GM21529 (cell line): ENCODE data around the gene TNF.
A peak's percentile ranks its signal among the peaks of the same experiment; 100 is the strongest.
"Not testable (repeated sequence)": the region's sequence is repeated elsewhere in the genome, so short reads cannot be mapped to it uniquely, and the experiment has no call there.

Experiments used
- ATAC-seq: cut with Tn5 transposase; IDR thresholded peaks from one replicate; pipeline ENCODE4 v1.9.1; 2021; ENCODE audit not compliant: unreplicated experiment

TNF gene

GRCh38 chr6:31587791-31588777 lies 12.7 kb downstream of the TNF start:
- no peak for ATAC-seq

- ATAC-seq: no peak
These were observed 13.7 kb downstream of the TNF start for GRCh38 chr6:31588871-31589650.

- not testable (repeated sequence) for ATAC-seq
These were observed 15.3 kb downstream of the TNF start for GRCh38 chr6:31590691-31591090.

DNA sequence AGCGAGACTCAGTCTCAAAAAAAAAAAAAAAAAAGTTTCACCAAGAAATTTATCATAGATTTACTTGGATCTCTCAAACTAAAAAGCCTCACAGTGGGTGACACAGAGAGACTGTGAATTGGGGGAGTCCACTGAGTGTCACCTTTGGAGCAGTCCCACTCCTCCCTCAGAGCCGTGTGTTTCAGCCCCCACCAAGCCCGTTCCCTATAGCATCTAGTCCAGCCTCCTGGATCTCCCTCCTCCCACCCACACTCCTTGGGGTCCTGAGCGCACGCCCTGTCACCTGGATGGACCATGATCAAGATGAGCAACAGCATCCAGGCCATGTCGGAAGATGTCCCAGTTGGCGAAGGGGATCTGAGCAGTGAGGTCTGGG lies 17.0 kb downstream of the TNF start:
- ATAC-seq: no peak

DNA sequence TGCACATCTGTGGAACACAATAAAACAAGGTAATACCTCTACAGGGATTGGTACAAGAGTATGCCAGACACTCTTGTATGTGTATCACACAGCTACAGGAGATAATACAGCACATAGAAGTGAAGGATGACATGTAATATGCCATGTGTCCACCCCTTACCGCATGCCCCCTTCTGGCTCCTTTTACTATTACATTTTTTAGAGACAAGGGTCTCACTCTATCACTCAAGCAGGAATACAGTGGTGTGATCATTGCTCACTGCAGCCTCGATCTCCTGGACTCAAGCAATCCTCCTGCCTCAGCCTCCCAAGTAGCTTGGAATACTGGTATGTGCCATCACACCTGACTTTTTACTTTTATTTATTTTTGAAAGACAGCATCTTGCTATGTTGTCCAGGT lies 21.6 kb downstream of the TNF start:
- no peak for ATAC-seq

DNA sequence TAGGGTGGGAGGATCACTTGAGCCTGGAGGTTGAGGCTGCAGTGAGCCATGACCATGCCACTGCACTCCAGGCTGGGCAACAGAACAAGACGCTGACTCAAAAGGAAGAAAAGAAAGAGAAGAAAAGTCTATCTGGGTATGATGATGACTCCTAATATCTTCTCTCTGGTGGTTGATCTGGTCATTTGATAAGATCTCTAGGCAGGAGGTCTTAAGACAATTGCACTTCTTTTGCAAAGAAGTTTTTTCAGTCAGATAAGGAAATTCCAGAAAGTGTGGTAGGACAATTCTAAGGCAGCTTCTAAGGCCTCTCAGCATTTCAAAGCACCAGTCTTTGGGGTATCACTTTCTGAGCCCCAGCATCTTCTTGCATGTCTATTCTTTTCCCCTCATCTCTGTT lies 32.0 kb downstream of the TNF start:
- no peak for ATAC-seq

GRCh38 chr6:31609519-31610406 lies 34.4 kb downstream of the TNF start:
- ATAC-seq: no peak

GRCh38 chr6:31610968-31611367 lies 35.6 kb downstream of the TNF start:
- no peak for ATAC-seq

DNA sequence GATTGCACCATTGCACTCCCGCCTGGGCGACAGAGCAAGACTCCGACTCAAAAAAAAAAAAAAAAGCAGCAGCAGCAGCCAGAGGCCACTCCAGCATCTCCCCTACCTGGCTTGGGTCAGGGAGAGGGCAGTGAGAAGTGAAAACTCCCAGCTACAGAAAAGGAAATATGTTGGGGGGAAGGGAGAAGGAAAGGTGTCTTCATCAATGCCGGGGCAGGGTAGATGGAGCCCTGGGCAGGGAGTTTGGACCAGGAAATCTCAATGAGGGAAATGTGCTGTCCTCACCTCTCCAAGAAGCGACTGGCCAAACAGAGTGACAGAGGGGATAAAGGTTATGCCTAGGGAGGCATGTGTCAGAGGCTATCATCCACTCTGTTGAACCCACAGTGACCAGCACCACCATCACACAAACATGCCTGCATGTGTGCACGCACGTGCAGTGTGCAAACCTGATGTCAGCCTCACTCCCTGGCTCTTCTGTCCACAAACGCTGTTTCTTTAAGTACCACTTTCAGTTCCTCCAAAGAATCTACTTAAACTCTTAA lies 38.8 kb downstream of the TNF start:
- ATAC-seq: no peak

DNA sequence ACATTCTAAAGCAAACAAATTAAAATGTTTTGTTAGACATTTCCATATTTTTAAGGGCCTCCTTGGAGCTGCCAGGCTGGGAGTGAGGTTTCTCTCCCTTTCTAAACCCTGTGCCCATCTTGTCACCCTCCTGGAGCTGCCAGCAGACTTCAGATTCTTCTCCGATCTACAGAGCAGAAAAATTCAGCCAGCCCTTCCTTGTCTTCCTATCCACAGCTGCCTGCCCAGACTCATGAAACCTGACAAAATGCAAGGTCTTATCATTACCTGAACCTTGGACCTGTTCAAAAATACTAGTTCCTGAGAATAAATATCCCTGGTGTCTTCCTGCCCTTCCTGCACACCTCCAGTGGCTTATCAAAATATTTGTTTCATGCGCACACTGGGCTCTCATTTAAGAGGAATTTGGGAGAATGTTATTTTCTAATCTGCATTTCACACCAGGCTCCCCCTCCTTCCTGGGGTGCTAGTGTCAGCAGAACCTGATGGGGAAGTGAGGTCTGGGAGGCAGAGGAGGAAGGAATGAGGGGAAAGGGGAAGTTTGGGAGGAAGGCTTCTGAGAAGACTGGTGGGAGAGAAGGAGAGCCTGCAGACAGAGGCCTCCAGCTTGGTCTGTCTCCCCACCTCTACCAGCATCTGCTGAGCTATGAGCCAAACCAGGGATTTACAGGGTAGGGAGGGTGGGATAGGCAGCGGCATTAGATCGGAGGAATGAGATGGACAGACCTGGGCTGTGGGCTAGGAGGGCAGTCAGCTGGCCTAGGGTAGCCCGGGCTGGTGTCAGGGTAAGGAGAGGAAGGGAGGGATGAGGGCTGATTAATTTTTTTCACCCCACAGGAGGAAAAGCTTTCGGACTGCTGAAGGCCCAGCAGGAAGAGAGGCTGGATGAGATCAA lies 39.6 kb downstream of the TNF start, which contains the start of gene AIF1:
TSS of gene AIF1 (plus strand) at position 551 of the 895 bp plus-strand sequence. CDS start at position 647, 96 bp downstream.
- ATAC-seq: no peak

- no peak for ATAC-seq
These were observed 40.4 kb downstream of the TNF start for GRCh38 chr6:31615748-31616147.

- ATAC-seq: no peak
These were observed 41.6 kb downstream of the TNF start for GRCh38 chr6:31617010-31617409.

GRCh38 chr6:31619805-31620585 lies 44.6 kb downstream of the TNF start:
- ATAC-seq: peak; percentile 77

GRCh38 chr6:31620586-31621319 lies 45.4 kb downstream of the TNF start, which contains the start of gene PRRC2A:
Gene PRRC2A (plus strand): TSS chr6:31620715. CDS start chr6:31622790, 2,075 bp downstream.
- ATAC-seq: peak; percentile 30

DNA sequence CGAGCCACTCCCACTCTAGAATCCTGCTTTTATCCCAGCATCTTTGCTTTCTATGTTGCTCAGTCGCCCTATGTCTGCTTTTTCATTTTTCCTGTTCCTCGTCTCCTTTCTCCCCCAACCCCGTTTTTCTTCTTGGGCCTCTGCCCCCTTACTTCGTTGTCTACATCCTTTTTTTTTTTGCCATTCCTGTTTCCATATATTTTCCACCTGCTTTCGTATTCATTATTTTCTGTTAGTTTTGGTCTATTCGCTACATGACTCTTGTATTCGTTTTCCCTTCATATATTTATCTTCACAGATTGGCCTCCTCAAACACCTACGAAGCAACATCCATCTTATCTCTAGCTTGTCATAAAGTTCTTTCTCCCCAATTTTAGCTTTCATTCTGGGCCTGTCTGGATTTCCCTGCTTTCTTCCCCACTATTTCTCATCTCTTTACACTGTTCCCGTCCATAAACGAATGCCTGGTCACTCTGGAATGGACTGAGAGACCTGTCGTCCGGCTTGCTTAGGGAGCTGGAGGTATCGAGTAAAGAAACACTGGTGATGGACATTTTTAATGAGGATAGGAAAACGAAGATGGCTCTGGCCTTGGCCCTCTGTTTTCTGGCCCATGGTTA lies 46.1 kb downstream of the TNF start:
- no peak for ATAC-seq

DNA sequence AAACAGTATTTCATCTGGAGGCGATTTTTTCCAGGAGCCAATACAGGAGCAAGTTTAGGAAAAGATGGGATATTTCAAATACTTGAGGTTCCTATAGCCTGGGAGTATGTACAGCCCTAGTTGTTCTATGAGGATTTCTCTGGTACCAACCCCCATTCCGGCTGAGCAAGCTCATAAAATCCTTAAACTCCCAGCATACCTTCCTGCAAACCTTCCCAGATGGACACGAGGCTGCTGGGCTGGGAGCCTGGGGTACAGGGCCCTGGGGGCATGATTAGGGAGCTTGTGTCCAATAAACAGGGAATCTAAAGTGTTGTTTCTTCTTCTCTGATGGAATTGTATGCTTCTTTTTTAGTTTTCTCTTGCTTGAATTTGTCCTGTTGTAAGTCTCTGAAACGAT lies 46.6 kb downstream of the TNF start:
- ATAC-seq: no peak

DNA sequence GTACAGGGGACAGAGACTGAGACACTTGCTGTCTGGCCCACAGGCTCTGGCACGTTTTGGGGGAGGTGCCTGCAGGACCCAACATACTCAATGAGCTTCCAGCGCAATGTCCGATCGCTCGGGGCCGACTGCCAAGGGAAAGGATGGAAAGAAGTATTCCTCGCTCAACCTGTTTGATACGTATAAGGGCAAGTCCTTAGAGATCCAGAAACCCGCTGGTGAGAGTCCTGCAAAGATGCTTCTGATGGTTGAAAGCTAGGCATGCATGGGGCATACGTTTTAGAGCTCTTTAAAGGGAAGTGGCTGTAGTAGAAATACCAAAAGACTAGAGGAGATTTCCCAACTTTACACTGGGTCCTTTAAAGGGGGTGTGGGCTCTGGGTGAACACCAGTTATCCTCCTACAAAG lies 47.3 kb downstream of the TNF start:
- no peak for ATAC-seq

GRCh38 chr6:31624070-31624469 lies 48.7 kb downstream of the TNF start:
- no peak for ATAC-seq
